Measurements from ENCODE around the gene KRTAP4-7. TPM values are rescaled to one million over a fixed set of nuclear protein-coding genes. Genes with fewer than 3 reads are reported as not detected.

The KRTAP4-7 gene
- total and polyA plus RNA-seq, 2 of the 4 experiments (the other 2 are of a cell fraction): not detected

DNA sequence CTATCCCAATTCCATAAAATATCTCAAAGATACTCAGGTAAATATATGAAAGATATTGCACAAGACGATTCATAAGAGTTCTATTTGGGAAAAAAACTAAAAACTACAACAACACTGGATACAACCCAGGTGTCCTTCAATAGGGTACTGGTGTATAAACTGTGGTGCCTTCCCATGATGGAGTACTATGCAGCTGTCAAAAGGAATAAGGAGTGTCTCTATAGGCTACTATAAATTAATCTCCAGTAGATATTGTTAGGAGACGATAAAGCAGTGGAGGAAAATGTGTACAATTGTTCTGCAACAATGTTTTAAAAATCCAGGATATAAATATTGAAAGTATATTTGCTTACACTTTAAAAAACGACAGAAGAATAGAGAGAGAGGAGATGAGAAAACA is 42.5 kb downstream of the KRTAP4-7 start:
- Histone ChIP-seq H3K27me3 (ENCODE audit: control insufficient read depth, insufficient read depth, low read length) (no peaks in the 10 kb centered on the region), H3K9me3 (ENCODE audit: control insufficient read depth, insufficient read depth, low read length) (peaks cover 2% of the 10 kb centered on the region; the same call in 1 of the 2 replicates), H2BK15ac (ENCODE audit: low read depth, low read length) (no peak overlapping the region), H3K14ac (replicated peaks; ENCODE audit: low read depth, low read length) (no peak overlapping the region), H4K91ac (ENCODE audit: insufficient read depth, low read depth, low read length) (no peak overlapping the region), H3K4me1 (ENCODE audit: control insufficient read depth, insufficient read depth, low read length) (no peaks in the 10 kb centered on the region; the same call in 1 of the 2 replicates), H3K36me3 (ENCODE audit: control insufficient read depth, insufficient read depth, low read length) (no peaks in the 10 kb centered on the region), H2AFZ (replicated peaks; ENCODE audit: low read length, poor library complexity) (no peak overlapping the region), H2BK5ac (ENCODE audit: low read depth, low read length, poor library complexity, severe bottlenecking) (no peak overlapping the region), H4K8ac (ENCODE audit: low read depth in 2 of 2, low read length in 2 of 2) (no peak overlapping the region), H3K4me2 (ENCODE audit: low read depth, low read length) (no peak overlapping the region), H3K23ac (ENCODE audit: low read depth, low read length) (no peak overlapping the region), H3K18ac (ENCODE audit: low read depth, low read length) (no peak overlapping the region), H3K4ac (ENCODE audit: low read depth, low read length) (no peak overlapping the region), H4K5ac (ENCODE audit: low read depth, low read length) (no peak overlapping the region), H2AK9ac (replicated peaks; ENCODE audit: low read depth, low read length, poor library complexity) (no peak overlapping the region), H3K56ac (ENCODE audit: extremely low read depth, insufficient read depth, low read length) (no peak overlapping the region), H3K79me1 (ENCODE audit: low read depth in 1 of 2, low read length in 2 of 2) (no peaks in the 10 kb centered on the region), H4K20me1 (ENCODE audit: insufficient read depth, low read length) (no peaks in the 10 kb centered on the region), H2BK20ac (ENCODE audit: low read depth, low read length) (no peak overlapping the region), H3K4me3 (ENCODE audit: insufficient read depth, low read depth, low read length) (no peak overlapping the region), H3K27ac (ENCODE audit: insufficient read depth, low read length) (no peak overlapping the region), H3K9me1 (ENCODE audit: insufficient read depth, low read length) (no peaks in the 10 kb centered on the region), H2AK5ac (ENCODE audit: low read depth, low read length) (no peak overlapping the region), H2BK120ac (ENCODE audit: low read depth, low read length) (no peak overlapping the region), H3K9ac (ENCODE audit: low read depth, low read length) (no peak overlapping the region)
- TF ChIP-seq POLR2A (IDR thresholded peaks at IDR 0.05; ENCODE audit: low read depth, low read length) (no peak), RFX5 (IDR thresholded peaks at IDR 0.05; ENCODE audit: low read depth, low read length) (no peak), BHLHE40 (IDR thresholded peaks at IDR 0.05; ENCODE audit: low read depth, low read length) (no peak), SMC3 (IDR thresholded peaks at IDR 0.05; ENCODE audit: low read depth, low read length) (no peak), FOS (IDR thresholded peaks at IDR 0.05; ENCODE audit: low read depth, low read length) (no peak), RAD21 (IDR thresholded peaks at IDR 0.05; ENCODE audit: low read length) (no peak), CHD1 (IDR thresholded peaks at IDR 0.05; ENCODE audit: low read depth, low read length) (no peak), MAFK (IDR thresholded peaks at IDR 0.05; ENCODE audit: low read depth, low read length) (no peak), CEBPB (IDR thresholded peaks at IDR 0.05; ENCODE audit: low read depth, low read length) (no peak), USF2 (IDR thresholded peaks at IDR 0.05; ENCODE audit: low read depth, low read length) (no peak), MXI1 (IDR thresholded peaks at IDR 0.05; ENCODE audit: borderline replicate concordance, low read depth, low read length) (no peak), MAZ (IDR thresholded peaks at IDR 0.05; ENCODE audit: borderline replicate concordance, low read depth, low read length) (no peak), ELK1 (IDR thresholded peaks at IDR 0.05; ENCODE audit: borderline replicate concordance, low read depth, low read length) (no peak), NFE2L2 (IDR thresholded peaks at IDR 0.05; ENCODE audit: low read depth, low read length) (no peak), RCOR1 (IDR thresholded peaks at IDR 0.05; ENCODE audit: insufficient replicate concordance, low read length) (no peak)
- TF ChIP-seq, protein P1, sequence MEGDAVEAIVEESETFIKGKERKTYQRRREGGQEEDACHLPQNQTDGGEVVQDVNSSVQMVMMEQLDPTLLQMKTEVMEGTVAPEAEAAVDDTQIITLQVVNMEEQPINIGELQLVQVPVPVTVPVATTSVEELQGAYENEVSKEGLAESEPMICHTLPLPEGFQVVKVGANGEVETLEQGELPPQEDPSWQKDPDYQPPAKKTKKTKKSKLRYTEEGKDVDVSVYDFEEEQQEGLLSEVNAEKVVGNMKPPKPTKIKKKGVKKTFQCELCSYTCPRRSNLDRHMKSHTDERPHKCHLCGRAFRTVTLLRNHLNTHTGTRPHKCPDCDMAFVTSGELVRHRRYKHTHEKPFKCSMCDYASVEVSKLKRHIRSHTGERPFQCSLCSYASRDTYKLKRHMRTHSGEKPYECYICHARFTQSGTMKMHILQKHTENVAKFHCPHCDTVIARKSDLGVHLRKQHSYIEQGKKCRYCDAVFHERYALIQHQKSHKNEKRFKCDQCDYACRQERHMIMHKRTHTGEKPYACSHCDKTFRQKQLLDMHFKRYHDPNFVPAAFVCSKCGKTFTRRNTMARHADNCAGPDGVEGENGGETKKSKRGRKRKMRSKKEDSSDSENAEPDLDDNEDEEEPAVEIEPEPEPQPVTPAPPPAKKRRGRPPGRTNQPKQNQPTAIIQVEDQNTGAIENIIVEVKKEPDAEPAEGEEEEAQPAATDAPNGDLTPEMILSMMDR (conservative IDR thresholded peaks at IDR 0.05; ENCODE audit: low read depth, low read length): no peak
- no peak for ATAC-seq (ENCODE audit: low read depth)
- WGBS, 2 experiments (ENCODE audit: extremely low coverage in 2 of 2, insufficient read length in 1 of 2): no CpG with 5 or more reads among the region's 3 CpGs
- dilution Hi-C loops (cut with HindIII; ENCODE audit: low sequenced_read_pairs, unreplicated experiment): no loop called here
- in situ Hi-C loops (cut with MboI; ENCODE audit: low sequenced_read_pairs): no loop called here
- POLR2A ChIA-PET (ENCODE audit: unreplicated experiment): no interaction called here
- CTCF ChIA-PET: no interaction called here
- intact Hi-C loops (cut with micrococcal nuclease): no loop called here
- BruUV-seq (replicated peaks): no TSS peak
- no peak for DNase-seq
